Measurements from ENCODE around the gene APOBR.

- TF ChIP-seq SUZ12 (IDR thresholded peaks at IDR 0.05) (no peak), ARNT (IDR thresholded peaks at IDR 0.05) (no peak), CTBP1 (IDR thresholded peaks at IDR 0.05; ENCODE audit: borderline replicate concordance) (no peak), TARDBP (IDR thresholded peaks at IDR 0.05) (no peak), FOXA1 (IDR thresholded peaks at IDR 0.05) (no peak), FOXM1 (IDR thresholded peaks at IDR 0.05; ENCODE audit: borderline replicate concordance) (no peak)
These were observed 2.9 kb downstream of the APOBR start for GRCh38 chr16:28497386-28497785.
